K562 (cell line): ENCODE results near the gene INTS1. TPM values are rescaled to one million over a fixed set of nuclear protein-coding genes. Genes with fewer than 3 reads are reported as not detected.

ENCODE experiments used
- AFF4 ChIP-seq: sonication (generic); formaldehyde crosslinking; IDR thresholded peaks from 2 replicates; pipeline ENCODE4 v1.8.0; 2023; ENCODE audit warnings: mild to moderate bottlenecking, missing genetic modification reagents
- ARID3B ChIP-seq: fragments of 250-450 bp; sonication (Bioruptor Pico); IDR thresholded peaks from 2 replicates; pipeline ENCODE4 v1.4.0; 2020; ENCODE audit warnings: borderline replicate concordance
- CLOCK ChIP-seq: fragments of 250-450 bp; sonication (Bioruptor Pico); IDR thresholded peaks from 2 replicates; pipeline ENCODE4 v1.4.0; 2020; ENCODE audit warnings: mild to moderate bottlenecking, moderate library complexity, borderline replicate concordance
- ELF2 ChIP-seq: fragments of 250-450 bp; sonication (Bioruptor Pico); IDR thresholded peaks from 2 replicates; pipeline ENCODE4 v1.5.0; 2021; ENCODE audit warnings: mild to moderate bottlenecking
- HNRNPL ChIP-seq: fragments of 200-400 bp; formaldehyde crosslinking; IDR thresholded peaks from 2 replicates; pipeline ENCODE4 v1.6.1; 2017; ENCODE audit warnings: low read depth, mild to moderate bottlenecking, low read length
- PPARD ChIP-seq: fragments of 250-450 bp; sonication (Bioruptor Pico); IDR thresholded peaks from 2 replicates; pipeline ENCODE4 v1.8.0; 2022; ENCODE audit warnings: inconsistent platforms, mild to moderate bottlenecking, moderate library complexity
- SETDB1 ChIP-seq: IDR thresholded peaks from one replicate; pipeline ENCODE4 v1.6.1; 2012; ENCODE audit warnings: low read length, control low read depth, inconsistent platforms
- STAT5A ChIP-seq: IDR thresholded peaks from 2 replicates; pipeline ENCODE4 v1.6.1; 2012; ENCODE audit warnings: low read length, inconsistent platforms, borderline replicate concordance
- TFE3 ChIP-seq: fragments of 450-650 bp; formaldehyde crosslinking; IDR thresholded peaks from 2 replicates; pipeline ENCODE4 v1.4.0; 2020; ENCODE audit warnings: mild to moderate bottlenecking, mixed read lengths
- TOE1 ChIP-seq, 2 experiments: fragments of 450-650 bp in 1 of 2; sonication (generic) in 1 of 2; formaldehyde crosslinking in 1 of 2; IDR thresholded peaks; 2 replicates each; pipeline versions ENCODE4 v1.7.1 to v1.8.0; 2016 to 2022; ENCODE audit warnings: borderline replicate concordance in 2 of 2, mild to moderate bottlenecking in 2 of 2, antibody characterized with exemption in 1 of 2, inconsistent platforms in 1 of 2, low read depth in 1 of 2, missing genetic modification reagents in 1 of 2, moderate library complexity in 1 of 2
- ZSCAN29 ChIP-seq: fragments of 450-650 bp; IDR thresholded peaks from 2 replicates; pipeline ENCODE4 v1.6.1; 2017
- polyA plus RNA-seq, 8 experiments: library from polyadenylated mRNA; depleted of rRNA in 4 of 8; stranded (reverse) in 5 of 8; unstranded in 3 of 8; fragments of >200 nt; fragmentation: Nextera tagmentation in 2 of 8; fragmentation: Illumina TruSeq in 1 of 8; extraction: Ambion mirVana in 2 of 8; extraction: Trizol in 1 of 8; gene quantifications; 2 replicates each; pipeline versions ENCODE4 v1.2.1 to v1.2.3, GENCODE V29; 2011 to 2014; ENCODE audit warnings: inconsistent platforms in 1 of 8, missing spikeins in 1 of 8
- total RNA-seq, 7 experiments: library from RNA; depleted of rRNA in 6 of 7; stranded (reverse); fragments of >200 nt in 6 of 7; fragmentation: Illumina TruSeq in 2 of 7; extraction: Trizol in 2 of 7; gene quantifications; 2 replicates each; pipeline versions ENCODE4 v1.2.1 to v1.2.3, GENCODE V29; 2011 to 2021; ENCODE audit warnings: low replicate concordance in 1 of 7

The INTS1 gene
- total and polyA plus RNA-seq, 9 of the 15 experiments (the other 6 are each of a cell fraction or from before 2014, with no cell fraction given), result 0.34 to 119 (median 18.5) TPM

GRCh38 chr7:1537535-1538412 is 33.6 kb upstream of the INTS1 start (continued):
- TF ChIP-seq HNRNPL (0 out of 2 replicates have a peak, but pooled peaks have one; percentile 71), ARID3B (no peak), PPARD (CRISPR knock-in tag) (no peak), AFF4 (CRISPR knock-in tag) (peak; percentile 53; the same call in 1 of the 2 replicates), STAT5A (peak; percentile 19; the same call in 1 of the 2 replicates), ZSCAN29 (no peak), TFE3 (no peak), TOE1 (IDR thresholded peaks at IDR 0.05; ENCODE audit: borderline replicate concordance) (peak; percentile 45; the same call in 1 of the 2 replicates), TOE1 (CRISPR knock-in tag; IDR thresholded peaks at IDR 0.05; ENCODE audit: borderline replicate concordance, low read depth) (no peak), SETDB1 (no peak), CLOCK (CRISPR knock-in tag) (no peak), ELF2 (CRISPR knock-in tag) (no peak)
